Keratinocyte (primary cell): ENCODE results near the gene FBH1. TPM values are rescaled to one million over a fixed set of nuclear protein-coding genes. Genes with fewer than 3 reads are reported as not detected.
A peak's percentile ranks its signal among the peaks of the same experiment; 100 is the strongest.

Source experiments
- DNase-seq: peaks from one replicate; pipeline ENCODE4 v3.0.0-alpha.2; 2011; ENCODE audit warnings: low read depth, missing footprints, low spot score
- FAIRE-seq: peaks from 2 replicates; lab custom pipeline; 2011; peaks lifted over from hg19 to GRCh38; lab: Jason Lieb, UNC
- H2AFZ ChIP-seq: 2 replicates; pipeline ENCODE4 v1.6.0; 2012; ENCODE audit warnings: low read length, control low read depth, inconsistent platforms; ENCODE audit not compliant: control insufficient read depth
- H3K27ac ChIP-seq: 2 replicates; pipeline ENCODE4 v1.5.1; 2011; ENCODE audit warnings: low read length; ENCODE audit not compliant: control insufficient read depth, insufficient read depth
- H3K27me3 ChIP-seq: 3 replicates; pipeline ENCODE4 v1.6.0; 2011; ENCODE audit warnings: low read length; ENCODE audit not compliant: control insufficient read depth, insufficient read depth; ENCODE audit errors: extremely low read depth
- H3K36me3 ChIP-seq, 2 experiments: 2 replicates in 1 of 2; 3 replicates in 1 of 2; pipeline ENCODE4 v1.5.1; 2011; ENCODE audit warnings: low read length in 2 of 2, mild to moderate bottlenecking in 1 of 2; ENCODE audit not compliant: control insufficient read depth in 2 of 2, insufficient read depth in 2 of 2; ENCODE audit errors: extremely low read depth in 1 of 2
- H3K4me1 ChIP-seq: 3 replicates; pipeline ENCODE4 v1.5.1; 2011; ENCODE audit warnings: low read length; ENCODE audit not compliant: control insufficient read depth, insufficient read depth; ENCODE audit errors: extremely low read depth
- H3K4me2 ChIP-seq: 3 replicates; pipeline ENCODE4 v1.6.0; 2011; ENCODE audit warnings: low read depth, low read length; ENCODE audit not compliant: control insufficient read depth, insufficient read depth; ENCODE audit errors: extremely low read depth
- H3K4me3 ChIP-seq, 3 experiments: fragments of 200-600 bp in 1 of 3; sonication (generic) in 1 of 3; 2 replicates in 2 of 3; 3 replicates in 1 of 3; pipeline ENCODE4 v1.5.1; 2011 to 2016; ENCODE audit warnings: low read length in 3 of 3, mild to moderate bottlenecking in 3 of 3, control low read depth in 2 of 3, inconsistent platforms in 1 of 3, low read depth in 1 of 3, mixed read lengths in 1 of 3, mixed run types in 1 of 3, moderate library complexity in 1 of 3; ENCODE audit not compliant: control insufficient read depth in 2 of 3, insufficient read depth in 2 of 3; ENCODE audit errors: extremely low read depth in 1 of 3
- H3K79me2 ChIP-seq: 2 replicates; pipeline ENCODE4 v1.6.0; 2012; ENCODE audit warnings: low read length; ENCODE audit not compliant: control insufficient read depth, insufficient read depth
- H3K9ac ChIP-seq: 3 replicates; pipeline ENCODE4 v1.6.0; 2011; ENCODE audit warnings: low read length; ENCODE audit not compliant: control insufficient read depth, insufficient read depth; ENCODE audit errors: extremely low read depth
- H3K9me1 ChIP-seq: 3 replicates; pipeline ENCODE4 v1.6.0; 2011; ENCODE audit warnings: low read length; ENCODE audit not compliant: control insufficient read depth, insufficient read depth; ENCODE audit errors: extremely low read depth
- H3K9me3 ChIP-seq: 2 replicates; pipeline ENCODE4 v1.5.1; 2012; ENCODE audit warnings: low read depth, low read length; ENCODE audit not compliant: control insufficient read depth
- H4K20me1 ChIP-seq: 3 replicates; pipeline ENCODE4 v1.6.0; 2011; ENCODE audit warnings: low read length; ENCODE audit not compliant: control insufficient read depth, insufficient read depth; ENCODE audit errors: extremely low read depth
- EZH2 ChIP-seq: IDR thresholded peaks from one replicate; pipeline ENCODE4 v1.6.1; 2012; ENCODE audit warnings: inconsistent platforms, mild to moderate bottlenecking, low read length, moderate library complexity
- dilution Hi-C: fragments of 300-500 bp; cut with MboI; formaldehyde crosslinking; loops from one replicate; pipeline ENCODE4 v1.7.0; 2020; ENCODE audit warnings: low sequenced_read_pairs; ENCODE audit not compliant: extremely low pct_ligation_motif_present
- polyA plus RNA-seq, 5 experiments: library from polyadenylated mRNA; depleted of rRNA in 3 of 5; stranded (reverse) in 3 of 5; stranded (forward) in 1 of 5; unstranded in 1 of 5; fragments of >200 nt; gene quantifications; 1 replicate in 1 of 5; 2 replicates in 3 of 5; 3 replicates in 1 of 5; pipeline versions ENCODE4 v1.2.1 to v1.2.3, GENCODE V29; 2011 to 2012; ENCODE audit warnings: missing spikeins in 2 of 5, low read depth in 1 of 5, low replicate concordance in 1 of 5
- TF ChIP-seq, protein P1 (sequence below), 3 experiments: IDR thresholded peaks in 1 of 3; conservative IDR thresholded peaks in 1 of 3; optimal IDR thresholded peaks in 1 of 3; 2 replicates in 2 of 3; 3 replicates in 1 of 3; pipeline versions ENCODE3 to v1.5.1; 2011; ENCODE audit warnings: low read length in 3 of 3, mild to moderate bottlenecking in 3 of 3, moderate library complexity in 2 of 3, control low read depth in 1 of 3, inconsistent platforms in 1 of 3; ENCODE audit not compliant: insufficient read depth in 2 of 3; ENCODE audit errors: extremely low read depth in 1 of 3

The FBH1 gene
- polyA plus RNA-seq, 1 donor (not counting 4 experiments of a cell fraction or from before 2014, with no cell fraction given) = 61.8 TPM

DNA sequence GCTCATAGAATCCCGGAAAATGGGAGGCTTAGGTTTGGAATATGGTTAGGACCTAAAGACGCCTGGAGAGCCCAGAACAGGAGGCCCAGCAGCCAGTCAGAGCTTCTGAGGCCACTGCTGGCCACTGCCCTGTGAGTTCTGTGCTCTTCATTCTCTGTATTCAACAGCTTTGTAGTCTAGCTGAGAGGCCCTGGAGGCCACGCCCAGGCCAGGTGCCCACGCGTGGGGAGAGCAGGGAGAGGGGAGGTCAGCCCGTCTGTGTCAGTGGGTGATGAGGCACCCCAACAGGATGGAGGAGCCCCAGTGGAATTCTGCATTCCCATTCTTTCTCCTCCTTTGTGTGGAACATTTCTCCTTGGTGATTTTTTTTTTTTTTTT lies 58.2 kb downstream of the FBH1 start:
- H3K27me3 ChIP-seq = no peaks in the 10 kb centered on the region
- H3K9me1 ChIP-seq = no peaks in the 10 kb centered on the region
- H3K4me2 ChIP-seq = no peak overlapping the region
- no peak overlapping the region for H3K9ac ChIP-seq
- H4K20me1 ChIP-seq = no peaks in the 10 kb centered on the region
- no peak for TF ChIP-seq EZH2
- TF ChIP-seq, protein P1, sequence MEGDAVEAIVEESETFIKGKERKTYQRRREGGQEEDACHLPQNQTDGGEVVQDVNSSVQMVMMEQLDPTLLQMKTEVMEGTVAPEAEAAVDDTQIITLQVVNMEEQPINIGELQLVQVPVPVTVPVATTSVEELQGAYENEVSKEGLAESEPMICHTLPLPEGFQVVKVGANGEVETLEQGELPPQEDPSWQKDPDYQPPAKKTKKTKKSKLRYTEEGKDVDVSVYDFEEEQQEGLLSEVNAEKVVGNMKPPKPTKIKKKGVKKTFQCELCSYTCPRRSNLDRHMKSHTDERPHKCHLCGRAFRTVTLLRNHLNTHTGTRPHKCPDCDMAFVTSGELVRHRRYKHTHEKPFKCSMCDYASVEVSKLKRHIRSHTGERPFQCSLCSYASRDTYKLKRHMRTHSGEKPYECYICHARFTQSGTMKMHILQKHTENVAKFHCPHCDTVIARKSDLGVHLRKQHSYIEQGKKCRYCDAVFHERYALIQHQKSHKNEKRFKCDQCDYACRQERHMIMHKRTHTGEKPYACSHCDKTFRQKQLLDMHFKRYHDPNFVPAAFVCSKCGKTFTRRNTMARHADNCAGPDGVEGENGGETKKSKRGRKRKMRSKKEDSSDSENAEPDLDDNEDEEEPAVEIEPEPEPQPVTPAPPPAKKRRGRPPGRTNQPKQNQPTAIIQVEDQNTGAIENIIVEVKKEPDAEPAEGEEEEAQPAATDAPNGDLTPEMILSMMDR (optimal IDR thresholded peaks at IDR 0.05 in 1 of 3, IDR thresholded peaks at IDR 0.05 in 1 of 3, conservative IDR thresholded peaks at IDR 0.05 in 1 of 3; ENCODE audit: extremely low read depth in 1 of 3, insufficient read depth in 2 of 3, low read length in 3 of 3) = no peak
- H3K4me1 ChIP-seq = peaks cover 42% of the 10 kb centered on the region
- H3K9me3 ChIP-seq = no peaks in the 10 kb centered on the region
- no peak overlapping the region for H3K27ac ChIP-seq
- H3K79me2 ChIP-seq = no peaks in the 10 kb centered on the region
- FAIRE-seq (no peak), DNase-seq (no peak)
- H2AFZ ChIP-seq = no peak overlapping the region
- H3K4me3 ChIP-seq = no peak overlapping the region
- dilution Hi-C loops = no loop called here
- H3K36me3 ChIP-seq = no peaks in the 10 kb centered on the region

DNA sequence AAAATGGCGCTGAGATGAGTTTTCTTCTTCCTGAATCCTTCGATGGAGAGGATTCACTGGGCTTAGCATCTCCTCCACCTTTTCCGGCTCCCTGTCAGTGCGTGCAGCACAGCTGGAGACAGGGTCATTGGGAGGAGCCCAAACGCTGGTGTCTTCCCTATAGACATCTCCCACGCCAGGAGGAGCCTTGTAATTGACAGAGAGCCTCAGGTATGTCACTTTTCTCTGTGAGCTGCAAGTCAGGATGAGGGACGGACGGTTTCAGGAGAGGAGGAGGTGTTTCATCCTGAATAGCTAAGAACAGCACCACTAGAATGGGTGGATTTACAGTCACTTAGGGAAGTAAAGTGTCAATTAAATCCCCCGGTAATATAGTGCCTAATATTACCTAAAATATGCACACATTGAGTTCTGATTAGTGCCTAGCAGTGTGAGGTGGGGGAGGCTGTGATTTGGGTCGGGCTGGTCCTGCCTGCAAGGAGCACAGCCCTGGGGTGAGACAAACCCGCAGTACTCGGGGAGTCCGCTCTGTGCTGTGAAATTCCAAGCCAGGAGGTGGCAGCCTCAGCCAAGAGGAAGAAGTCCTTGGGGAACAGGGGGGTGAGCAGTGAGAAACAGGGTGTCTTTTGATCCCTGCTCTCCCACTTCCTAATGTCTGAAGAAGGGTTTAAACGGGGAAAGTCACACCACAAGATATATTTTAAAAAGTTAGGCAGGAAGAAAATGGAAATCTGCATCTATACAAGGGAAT lies 59.1 kb downstream of the FBH1 start:
- dilution Hi-C loops = no loop called here
- Histone ChIP-seq H3K4me1 (peaks cover 40% of the 10 kb centered on the region), H3K36me3 (no peaks in the 10 kb centered on the region), H3K27me3 (no peaks in the 10 kb centered on the region), H4K20me1 (no peaks in the 10 kb centered on the region), H3K4me2 (peak overlapping the region; percentile 41), H3K79me2 (no peaks in the 10 kb centered on the region), H3K9me1 (no peaks in the 10 kb centered on the region), H3K4me3 (no peak overlapping the region), H2AFZ (peak overlapping the region; percentile 12), H3K9ac (no peak overlapping the region), H3K9me3 (no peaks in the 10 kb centered on the region), H3K27ac (no peak overlapping the region)
- FAIRE-seq = peak; percentile 63
- no peak for TF ChIP-seq EZH2
- TF ChIP-seq, protein P1 (optimal IDR thresholded peaks at IDR 0.05 in 1 of 3, IDR thresholded peaks at IDR 0.05 in 1 of 3, conservative IDR thresholded peaks at IDR 0.05 in 1 of 3; ENCODE audit: extremely low read depth in 1 of 3, insufficient read depth in 2 of 3, low read length in 3 of 3) = peak; percentile 67 to 91 (median 69)
- no peak for DNase-seq
